Mesothelial cell of epicardium (in vitro differentiated cells): ENCODE results near the gene NPAT. TPM values are rescaled to one million over a fixed set of nuclear protein-coding genes. Genes with fewer than 3 reads are reported as not detected.
A peak's percentile ranks its signal among the peaks of the same experiment; 100 is the strongest.
"Not testable (repeated sequence)": the region's sequence is repeated elsewhere in the genome, so short reads cannot be mapped to it uniquely, and the experiment has no call there.

Experiments used
- DNase-seq, 2 experiments: peaks; one replicate each; pipeline ENCODE4 v3.0.0; 2021; ENCODE audit warnings: low spot score in 2 of 2; ENCODE audit not compliant: unreplicated experiment in 2 of 2
- H3K27ac Mint-ChIP-seq: 2 replicates; pipeline ENCODE4 v1.8.0; 2021; ENCODE audit warnings: mixed read lengths
- H3K27me3 Mint-ChIP-seq: 2 replicates; pipeline ENCODE4 v1.8.0; 2021; ENCODE audit warnings: low read depth, mixed read lengths
- H3K36me3 Mint-ChIP-seq: 2 replicates; pipeline ENCODE4 v1.8.0; 2021; ENCODE audit warnings: mixed read lengths
- H3K4me1 Mint-ChIP-seq: 2 replicates; pipeline ENCODE4 v1.8.0; 2021; ENCODE audit warnings: mixed read lengths
- H3K4me3 Mint-ChIP-seq: 2 replicates; pipeline ENCODE4 v1.8.0; 2021; ENCODE audit warnings: mild to moderate bottlenecking, moderate library complexity, mixed read lengths
- H3K9me3 Mint-ChIP-seq: 2 replicates; pipeline ENCODE4 v1.8.0; 2021; ENCODE audit warnings: mixed read lengths
- total RNA-seq: library from RNA; stranded (reverse); gene quantifications from 3 replicates; pipeline ENCODE4 v1.2.1, GENCODE V29; 2021
- TF ChIP-seq, protein P1 (sequence below): fragments of 200-600 bp; sonication (generic); IDR thresholded peaks from one replicate; pipeline ENCODE4 v1.5.0; 2021; ENCODE audit warnings: antibody characterized with exemption; ENCODE audit not compliant: unreplicated experiment

NPAT gene
- total RNA-seq, 1 donor from 2014 or later = 18.8 TPM

DNA sequence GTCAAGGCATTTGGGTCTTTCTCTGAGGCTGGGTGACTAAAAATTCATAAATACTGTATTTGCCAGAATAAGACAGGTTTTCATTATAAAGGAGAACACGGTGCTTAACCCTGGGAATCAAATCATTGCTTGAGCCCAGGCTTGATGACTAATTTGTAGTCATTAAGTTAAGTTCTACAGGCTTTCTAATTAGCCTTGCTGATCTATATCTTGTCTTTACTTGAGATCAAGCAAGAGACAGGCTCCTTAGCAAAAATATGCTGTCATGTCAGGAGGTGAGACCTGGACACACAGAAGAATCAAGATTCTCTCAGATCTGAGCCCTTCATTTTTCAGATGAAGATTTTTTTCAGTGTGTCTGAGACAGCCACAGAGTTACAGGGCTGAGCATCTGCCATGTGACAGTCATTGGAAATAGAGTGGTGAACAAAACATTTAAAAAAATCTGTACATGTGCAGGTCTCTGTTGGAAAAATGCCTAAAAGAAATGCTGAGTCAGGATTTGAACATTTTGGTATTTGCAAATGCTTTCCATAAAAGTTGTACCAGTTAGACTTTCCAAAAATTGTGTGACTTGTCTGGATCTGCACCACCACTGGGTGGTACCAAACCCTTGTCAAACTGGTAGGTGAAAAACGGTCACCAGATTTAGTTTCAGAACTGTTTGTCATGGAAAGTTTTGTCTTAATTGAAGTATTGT, 86.4 kb downstream of the NPAT start:
- Mint-ChIP-seq H3K4me3 (no peak overlapping the region), H3K27me3 (no peaks in the 10 kb centered on the region), H3K4me1 (no peaks in the 10 kb centered on the region), H3K36me3 (peaks cover 19% of the 10 kb centered on the region), H3K9me3 (no peaks in the 10 kb centered on the region), H3K27ac (no peak overlapping the region)
- TF ChIP-seq, protein P1, sequence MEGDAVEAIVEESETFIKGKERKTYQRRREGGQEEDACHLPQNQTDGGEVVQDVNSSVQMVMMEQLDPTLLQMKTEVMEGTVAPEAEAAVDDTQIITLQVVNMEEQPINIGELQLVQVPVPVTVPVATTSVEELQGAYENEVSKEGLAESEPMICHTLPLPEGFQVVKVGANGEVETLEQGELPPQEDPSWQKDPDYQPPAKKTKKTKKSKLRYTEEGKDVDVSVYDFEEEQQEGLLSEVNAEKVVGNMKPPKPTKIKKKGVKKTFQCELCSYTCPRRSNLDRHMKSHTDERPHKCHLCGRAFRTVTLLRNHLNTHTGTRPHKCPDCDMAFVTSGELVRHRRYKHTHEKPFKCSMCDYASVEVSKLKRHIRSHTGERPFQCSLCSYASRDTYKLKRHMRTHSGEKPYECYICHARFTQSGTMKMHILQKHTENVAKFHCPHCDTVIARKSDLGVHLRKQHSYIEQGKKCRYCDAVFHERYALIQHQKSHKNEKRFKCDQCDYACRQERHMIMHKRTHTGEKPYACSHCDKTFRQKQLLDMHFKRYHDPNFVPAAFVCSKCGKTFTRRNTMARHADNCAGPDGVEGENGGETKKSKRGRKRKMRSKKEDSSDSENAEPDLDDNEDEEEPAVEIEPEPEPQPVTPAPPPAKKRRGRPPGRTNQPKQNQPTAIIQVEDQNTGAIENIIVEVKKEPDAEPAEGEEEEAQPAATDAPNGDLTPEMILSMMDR = no peak
- DNase-seq = no peak

DNA sequence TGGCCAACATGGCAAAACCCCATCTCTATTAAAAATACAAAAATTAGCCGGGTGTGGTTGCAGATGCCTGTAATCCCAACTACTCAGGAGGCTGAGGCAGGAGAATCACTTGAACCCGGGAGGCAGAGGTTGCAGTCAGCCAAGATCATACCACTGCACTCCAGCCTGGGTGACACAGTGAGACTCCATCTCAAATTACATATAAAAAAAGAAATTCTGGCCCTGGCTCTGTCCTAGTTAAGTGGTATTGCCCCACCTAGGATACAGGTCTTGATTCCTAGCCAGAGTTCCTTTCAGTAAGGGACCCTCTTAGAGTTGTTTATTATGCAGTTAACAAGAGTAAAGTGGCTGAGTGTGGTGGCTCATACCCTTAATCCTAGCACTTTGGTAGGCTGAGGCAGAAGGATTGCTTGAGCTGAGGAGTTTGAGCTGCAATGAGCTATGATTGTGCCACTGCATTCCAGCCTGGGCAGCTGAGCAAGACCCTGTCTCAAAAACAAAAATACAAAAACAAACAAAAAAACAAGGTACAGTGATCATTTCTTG, 89.4 kb downstream of the NPAT start:
- not testable (repeated sequence) for H3K4me1 Mint-ChIP-seq, H3K27me3 Mint-ChIP-seq

DNA sequence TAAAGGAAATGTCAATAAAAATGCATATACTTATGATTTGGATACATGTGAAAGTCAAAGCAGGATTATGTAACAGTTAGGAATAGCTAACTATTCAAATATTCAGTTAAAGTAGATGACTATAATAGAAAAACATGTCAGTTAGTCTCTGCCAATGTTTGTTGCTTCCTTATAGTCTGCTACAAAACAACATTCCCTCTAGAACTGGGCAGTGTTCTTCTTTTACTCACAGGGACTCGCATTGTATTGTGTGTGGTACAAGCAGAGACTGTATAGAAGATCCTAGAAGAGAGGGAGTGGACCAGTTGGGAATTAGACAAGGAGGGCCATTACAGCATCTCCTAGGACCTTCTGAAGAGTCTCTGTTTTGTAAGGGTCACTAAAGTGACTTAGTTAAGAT, 90.4 kb downstream of the NPAT start:
- H3K4me1 Mint-ChIP-seq = no peaks in the 10 kb centered on the region
- H3K9me3 Mint-ChIP-seq = no peaks in the 10 kb centered on the region
- TF ChIP-seq, protein P1 = no peak
- no peak for DNase-seq
- no peak overlapping the region for H3K27ac Mint-ChIP-seq
- peaks cover 18% of the 10 kb centered on the region for H3K36me3 Mint-ChIP-seq
- no peak overlapping the region for H3K4me3 Mint-ChIP-seq
- H3K27me3 Mint-ChIP-seq = no peaks in the 10 kb centered on the region

More for the DNA sequence above, 89.4 kb downstream of the NPAT start:
- peaks cover 19% of the 10 kb centered on the region for H3K36me3 Mint-ChIP-seq
- not testable (repeated sequence) for H3K9me3 Mint-ChIP-seq, DNase-seq, H3K4me3 Mint-ChIP-seq, H3K27ac Mint-ChIP-seq

DNA sequence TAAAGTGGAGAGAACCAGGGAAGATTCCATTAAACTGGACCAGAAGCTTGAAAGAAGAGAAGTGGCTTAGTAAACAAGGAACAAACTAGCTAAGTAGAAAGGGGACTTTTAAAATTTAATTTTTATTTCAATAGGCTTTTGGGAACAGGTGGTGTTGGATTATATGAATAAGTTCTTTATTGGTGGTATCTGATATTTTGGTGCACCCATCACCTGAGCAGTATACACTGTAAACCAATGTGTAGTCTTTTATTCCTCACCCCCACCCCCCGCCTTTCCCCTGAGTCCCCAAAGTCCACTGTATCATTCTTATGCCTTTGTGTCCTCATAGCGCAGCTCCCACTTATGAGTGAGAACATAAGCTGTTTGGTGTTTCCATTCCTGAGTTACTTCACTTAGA, 93.7 kb downstream of the NPAT start:
- no peak overlapping the region for H3K4me3 Mint-ChIP-seq
- DNase-seq = no peak
- H3K27ac Mint-ChIP-seq = no peak overlapping the region
- TF ChIP-seq, protein P1 = no peak
- H3K4me1 Mint-ChIP-seq = peaks cover under 1% of the 10 kb centered on the region
- H3K36me3 Mint-ChIP-seq = peaks cover 24% of the 10 kb centered on the region
- no peaks in the 10 kb centered on the region for H3K27me3 Mint-ChIP-seq
- peaks cover 3% of the 10 kb centered on the region for H3K9me3 Mint-ChIP-seq

DNA sequence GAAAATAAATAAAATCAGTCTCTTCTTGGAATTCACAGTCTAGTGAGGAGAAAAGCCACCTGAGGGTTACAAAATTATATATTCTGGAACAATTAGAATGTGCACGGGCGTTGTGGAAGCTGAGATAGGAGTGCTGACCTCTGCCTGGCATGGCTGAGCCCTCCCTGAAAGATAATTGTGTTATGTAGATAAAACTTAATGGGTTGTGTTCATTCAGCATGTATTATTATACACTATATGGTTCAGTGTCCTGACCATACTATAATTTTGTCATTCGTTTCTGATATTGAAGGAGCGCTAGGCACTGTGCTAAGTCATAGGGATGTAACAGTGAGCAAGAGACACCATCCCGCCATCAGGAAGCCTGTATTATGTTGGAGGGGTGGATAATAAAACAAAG, 97.3 kb downstream of the NPAT start:
- TF ChIP-seq, protein P1 = no peak
- H3K36me3 Mint-ChIP-seq = peaks cover 19% of the 10 kb centered on the region
- peaks cover 3% of the 10 kb centered on the region for H3K9me3 Mint-ChIP-seq
- DNase-seq = no peak
- H3K4me3 Mint-ChIP-seq = no peak overlapping the region
- H3K4me1 Mint-ChIP-seq = peaks cover 16% of the 10 kb centered on the region
- H3K27me3 Mint-ChIP-seq = no peaks in the 10 kb centered on the region
- H3K27ac Mint-ChIP-seq = no peak overlapping the region

DNA sequence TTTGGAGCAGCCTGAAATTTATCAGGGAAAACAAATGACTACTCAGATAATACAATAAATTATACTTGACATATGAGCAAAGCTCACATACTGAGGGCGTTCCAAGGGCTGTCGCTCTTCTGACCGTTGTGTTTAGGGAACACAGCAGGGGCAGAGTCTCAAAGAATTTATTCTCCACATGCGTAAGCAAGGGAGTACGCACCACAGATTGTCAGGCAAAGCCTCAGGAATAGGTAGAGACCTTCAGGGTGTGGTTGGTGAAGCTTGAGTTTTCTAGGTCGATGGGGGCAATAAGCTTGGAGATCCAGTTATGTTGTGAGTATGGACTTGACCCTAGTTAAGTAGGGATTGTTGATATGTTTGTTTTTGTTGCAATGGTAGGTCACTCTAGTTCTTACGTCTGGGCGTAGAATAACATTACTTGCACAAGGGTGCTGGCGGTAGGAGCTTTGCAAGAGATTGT, 100.2 kb downstream of the NPAT start:
- peaks cover 7% of the 10 kb centered on the region for H3K36me3 Mint-ChIP-seq
- no peak for DNase-seq
- H3K9me3 Mint-ChIP-seq = peaks cover 3% of the 10 kb centered on the region
- H3K27ac Mint-ChIP-seq = peak overlapping the region; percentile 95
- peak overlapping the region; percentile 85 for H3K4me3 Mint-ChIP-seq
- no peaks in the 10 kb centered on the region for H3K27me3 Mint-ChIP-seq
- H3K4me1 Mint-ChIP-seq = peaks cover 16% of the 10 kb centered on the region
- TF ChIP-seq, protein P1 = no peak
